Measurements from ENCODE around the gene IKZF2.

Gene IKZF2

GRCh38 chr2:213147538-213147937 lies 3.9 kb downstream of the IKZF2 start:
- no peak for DNase-seq (ENCODE audit: extremely low read depth, low read depth)
- no peak for TF ChIP-seq CTCF (IDR thresholded peaks at IDR 0.05; ENCODE audit: low read depth, low read length)

GRCh38 chr2:213145715-213146242 lies 5.6 kb downstream of the IKZF2 start:
- TF ChIP-seq CTCF (IDR thresholded peaks at IDR 0.05; ENCODE audit: low read depth, low read length): no peak
- DNase-seq (ENCODE audit: extremely low read depth, low read depth): no peak

- no peak for TF ChIP-seq CTCF (IDR thresholded peaks at IDR 0.05; ENCODE audit: low read depth, low read length)
- no peak for DNase-seq (ENCODE audit: extremely low read depth, low read depth)
Measured at GRCh38 chr2:213137064-213137463, 14.3 kb downstream of the IKZF2 start.

- DNase-seq (ENCODE audit: extremely low read depth, low read depth): no peak
- TF ChIP-seq CTCF (IDR thresholded peaks at IDR 0.05; ENCODE audit: low read depth, low read length): no peak
Measured at GRCh38 chr2:213129311-213129710, 22.1 kb downstream of the IKZF2 start.

- TF ChIP-seq CTCF (IDR thresholded peaks at IDR 0.05; ENCODE audit: low read depth, low read length): no peak
- DNase-seq (ENCODE audit: extremely low read depth, low read depth): no peak
Measured at GRCh38 chr2:213125646-213126347, 25.6 kb downstream of the IKZF2 start.

- DNase-seq (ENCODE audit: extremely low read depth, low read depth): no peak
- no peak for TF ChIP-seq CTCF (IDR thresholded peaks at IDR 0.05; ENCODE audit: low read depth, low read length)
Measured at GRCh38 chr2:213122725-213123124, 28.7 kb downstream of the IKZF2 start.

GRCh38 chr2:213121690-213122089 lies 29.7 kb downstream of the IKZF2 start:
- no peak for DNase-seq (ENCODE audit: extremely low read depth, low read depth)
- TF ChIP-seq CTCF (IDR thresholded peaks at IDR 0.05; ENCODE audit: low read depth, low read length): no peak
